ENCODE measurements around the gene KATNAL2.

- TF ChIP-seq, protein P1, sequence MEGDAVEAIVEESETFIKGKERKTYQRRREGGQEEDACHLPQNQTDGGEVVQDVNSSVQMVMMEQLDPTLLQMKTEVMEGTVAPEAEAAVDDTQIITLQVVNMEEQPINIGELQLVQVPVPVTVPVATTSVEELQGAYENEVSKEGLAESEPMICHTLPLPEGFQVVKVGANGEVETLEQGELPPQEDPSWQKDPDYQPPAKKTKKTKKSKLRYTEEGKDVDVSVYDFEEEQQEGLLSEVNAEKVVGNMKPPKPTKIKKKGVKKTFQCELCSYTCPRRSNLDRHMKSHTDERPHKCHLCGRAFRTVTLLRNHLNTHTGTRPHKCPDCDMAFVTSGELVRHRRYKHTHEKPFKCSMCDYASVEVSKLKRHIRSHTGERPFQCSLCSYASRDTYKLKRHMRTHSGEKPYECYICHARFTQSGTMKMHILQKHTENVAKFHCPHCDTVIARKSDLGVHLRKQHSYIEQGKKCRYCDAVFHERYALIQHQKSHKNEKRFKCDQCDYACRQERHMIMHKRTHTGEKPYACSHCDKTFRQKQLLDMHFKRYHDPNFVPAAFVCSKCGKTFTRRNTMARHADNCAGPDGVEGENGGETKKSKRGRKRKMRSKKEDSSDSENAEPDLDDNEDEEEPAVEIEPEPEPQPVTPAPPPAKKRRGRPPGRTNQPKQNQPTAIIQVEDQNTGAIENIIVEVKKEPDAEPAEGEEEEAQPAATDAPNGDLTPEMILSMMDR (IDR thresholded peaks at IDR 0.05), result no peak
- TF ChIP-seq POLR2A (IDR thresholded peaks at IDR 0.05), result no peak
Measured at GRCh38 chr18:46950064-46950656, 32.8 kb downstream of the KATNAL2 start.
